ENCODE results near the gene SPG7.

- TF ChIP-seq CTCF (IDR thresholded peaks at IDR 0.05) (no peak), POLR2A (IDR thresholded peaks at IDR 0.05) (no peak)
Observed at GRCh38 chr16:89570342-89570923, 62.2 kb downstream of the SPG7 start.
